Measurements from ENCODE around the gene HIVEP2. TPM values are rescaled to one million over a fixed set of nuclear protein-coding genes. Genes with fewer than 3 reads are reported as not detected.

HIVEP2 gene
- total and polyA plus RNA-seq, 10 donors, result 2.5 to 41.3 (median 30.3) TPM

GRCh38 chr6:142942805-142943227 is 2.2 kb downstream of the HIVEP2 start:
- TF ChIP-seq POLR2AphosphoS5 (IDR thresholded peaks at IDR 0.05), result no peak
- TF ChIP-seq POLR2A (IDR thresholded peaks at IDR 0.05), result no peak
- TF ChIP-seq CTCF (IDR thresholded peaks at IDR 0.05 in 8 of 11, conservative IDR thresholded peaks at IDR 0.05 in 3 of 11), result peak; percentile 24 to 67 (median 54)
- DNase-seq, result no peak
- Histone ChIP-seq H3K36me3 (no peaks in the 10 kb centered on the region), H3K9me3 (no peaks in the 10 kb centered on the region), H3K4me1 (peaks cover 30 to 69% (median 51%) of the 10 kb centered on the region in 6 donors), H3K4me3 (peak overlapping the region in 3 of 8 donors; percentile 36 to 90 (median 82)), H3K27ac (peak overlapping the region in 7 of 8 donors; percentile 95 to 99 (median 99)), H3K27me3 (replicated peaks in 1 of 7) (no peaks in the 10 kb centered on the region)
- 54 to 66% (median 57%) methylated on average over 3 of the region's 3 CpGs for WGBS, 5 donors
- intact Hi-C loops (cut with DNase I; ENCODE audit: low total_unique reads), result loop anchor here (10.0 kb wide), 1 partner anchor 118 kb away; no protein-coding TSS in a partner anchor

- H3K4me1 ChIP-seq, result peaks cover 30 to 72% (median 51%) of the 10 kb centered on the region in 6 donors
- no peaks in the 10 kb centered on the region for H3K9me3 ChIP-seq
- TF ChIP-seq POLR2A (IDR thresholded peaks at IDR 0.05) (no peak), POLR2AphosphoS5 (IDR thresholded peaks at IDR 0.05) (no peak)
- H3K27me3 ChIP-seq (replicated peaks in 1 of 7), result no peaks in the 10 kb centered on the region
- WGBS, 5 donors, result 63 to 68% (median 68%) methylated on average over 1 of the region's 1 CpG
- H3K36me3 ChIP-seq, result no peaks in the 10 kb centered on the region
- intact Hi-C loops (cut with DNase I; ENCODE audit: low total_unique reads), result loop anchor here (10.0 kb wide), 1 partner anchor 117 kb away; no protein-coding TSS in a partner anchor
- no peak overlapping the region for H3K4me3 ChIP-seq
- peak overlapping the region in 5 of 8 donors; percentile 95 to 99 (median 99) for H3K27ac ChIP-seq
- no peak for DNase-seq
Observed at GRCh38 chr6:142942238-142942637, 2.7 kb downstream of the HIVEP2 start.

GRCh38 chr6:142941018-142941417 is 4.0 kb downstream of the HIVEP2 start:
- H3K4me1 ChIP-seq, result peaks cover 35 to 84% (median 58%) of the 10 kb centered on the region in 6 donors
- peak overlapping the region in 7 of 8 donors; percentile 2 to 99 (median 99) for H3K27ac ChIP-seq
- H3K4me3 ChIP-seq, result no peak overlapping the region
- no peak for TF ChIP-seq CTCF (IDR thresholded peaks at IDR 0.05 in 8 of 11, conservative IDR thresholded peaks at IDR 0.05 in 3 of 11)
- no peak for TF ChIP-seq POLR2A (IDR thresholded peaks at IDR 0.05)
- TF ChIP-seq POLR2AphosphoS5 (IDR thresholded peaks at IDR 0.05), result no peak
- no peak for DNase-seq
- no peaks in the 10 kb centered on the region for H3K9me3 ChIP-seq
- intact Hi-C loops (cut with DNase I; ENCODE audit: low total_unique reads), result loop anchor here (10.0 kb wide), 1 partner anchor 116 kb away; no protein-coding TSS in a partner anchor
- H3K36me3 ChIP-seq, result no peaks in the 10 kb centered on the region
- 82 to 91% (median 85%) methylated on average over 7 of the region's 7 CpGs for WGBS, 5 donors
- H3K27me3 ChIP-seq (replicated peaks in 1 of 7), result no peaks in the 10 kb centered on the region

- peaks cover 35 to 89% (median 62%) of the 10 kb centered on the region in 6 donors for H3K4me1 ChIP-seq
- H3K27me3 ChIP-seq (replicated peaks in 1 of 7), result no peaks in the 10 kb centered on the region
- 55 to 74% (median 62%) methylated on average over 3 of the region's 3 CpGs for WGBS, 5 donors
- TF ChIP-seq POLR2AphosphoS5 (IDR thresholded peaks at IDR 0.05), result no peak
- no peak for TF ChIP-seq POLR2A (IDR thresholded peaks at IDR 0.05)
- no peak for TF ChIP-seq CTCF (IDR thresholded peaks at IDR 0.05 in 8 of 11, conservative IDR thresholded peaks at IDR 0.05 in 3 of 11)
- no peaks in the 10 kb centered on the region for H3K36me3 ChIP-seq
- H3K4me3 ChIP-seq, result no peak overlapping the region
- DNase-seq, result no peak
- peak overlapping the region; percentile 2 to 99 (median 78) for H3K27ac ChIP-seq
- H3K9me3 ChIP-seq, result no peaks in the 10 kb centered on the region
- intact Hi-C loops (cut with DNase I; ENCODE audit: low total_unique reads), result loop anchor here (10.0 kb wide), 1 partner anchor 116 kb away; no protein-coding TSS in a partner anchor
Observed at GRCh38 chr6:142940487-142940886, 4.5 kb downstream of the HIVEP2 start.
